Activated CD4-positive, alpha-beta T cell treated with anti-CD3 and anti-CD28 coated beads, Interleukin-2, Interleukin-6, amounts not matched to agents 100 ng/mL and 50 ng/mL, durations not matched to agents 16 hours and 8 hours (primary cell): Measurements from ENCODE around the gene MOCOS.
"Not testable (repeated sequence)": the region's sequence is repeated elsewhere in the genome, so short reads cannot be mapped to it uniquely, and the experiment has no call there.

Experiments
- DNase-seq: peaks from one replicate; pipeline ENCODE4 v3.0.0-alpha.2; 2020

Gene MOCOS

GRCh38 chr18:36187193-36187825, at the start of gene MOCOS:
TSS of gene MOCOS (plus strand) at chr18:36187497. CDS start at chr18:36187540, 43 bp downstream.
- DNase-seq = peak; percentile 42

GRCh38 chr18:36139245-36139644, 48.1 kb upstream of the MOCOS start:
- DNase-seq = no peak

- DNase-seq = peak; percentile 30
Observed at GRCh38 chr18:36141576-36141975, 45.7 kb upstream of the MOCOS start.

GRCh38 chr18:36142751-36143150, 44.5 kb upstream of the MOCOS start:
- DNase-seq = no peak

- no peak for DNase-seq
Observed at GRCh38 chr18:36143391-36143790, 43.9 kb upstream of the MOCOS start.

- DNase-seq = no peak
Observed at GRCh38 chr18:36149514-36150289, 37.6 kb upstream of the MOCOS start.

- DNase-seq = no peak
Observed at GRCh38 chr18:36152781-36153180, 34.5 kb upstream of the MOCOS start.

GRCh38 chr18:36153203-36153602, 34.1 kb upstream of the MOCOS start:
- DNase-seq = no peak

GRCh38 chr18:36153771-36154170, 33.5 kb upstream of the MOCOS start:
- DNase-seq = no peak

GRCh38 chr18:36155851-36156757, 31.2 kb upstream of the MOCOS start:
- no peak for DNase-seq

- DNase-seq = no peak
Observed at GRCh38 chr18:36157441-36157840, 29.9 kb upstream of the MOCOS start.

GRCh38 chr18:36158266-36158867, 28.9 kb upstream of the MOCOS start:
- no peak for DNase-seq

GRCh38 chr18:36160959-36161371, 26.3 kb upstream of the MOCOS start:
- DNase-seq = peak; percentile 59

- no peak for DNase-seq
Observed at GRCh38 chr18:36162981-36163380, 24.3 kb upstream of the MOCOS start.

GRCh38 chr18:36167692-36168218, 19.5 kb upstream of the MOCOS start:
- DNase-seq = no peak

GRCh38 chr18:36168296-36168695, 19.0 kb upstream of the MOCOS start:
- DNase-seq = not testable (repeated sequence)

- no peak for DNase-seq
Observed at GRCh38 chr18:36169938-36170337, 17.4 kb upstream of the MOCOS start.

- DNase-seq = no peak
Observed at GRCh38 chr18:36175481-36175880, 11.8 kb upstream of the MOCOS start.

- peak; percentile 19 for DNase-seq
Observed at GRCh38 chr18:36176177-36176584, 11.1 kb upstream of the MOCOS start.

GRCh38 chr18:36176711-36177110, 10.6 kb upstream of the MOCOS start:
- DNase-seq = peak; percentile 14

GRCh38 chr18:36177913-36178312, 9.4 kb upstream of the MOCOS start:
- no peak for DNase-seq

- no peak for DNase-seq
Observed at GRCh38 chr18:36179562-36180355, 7.5 kb upstream of the MOCOS start.
